K562 (cell line): Measurements from ENCODE around the gene RDH14. TPM values are rescaled to one million over a fixed set of nuclear protein-coding genes. Genes with fewer than 3 reads are reported as not detected.
A peak's percentile ranks its signal among the peaks of the same experiment; 100 is the strongest.

Experiments
- CGGBP1 ChIP-seq: fragments of 250-450 bp; sonication (Bioruptor Pico); IDR thresholded peaks from 2 replicates; pipeline ENCODE4 v1.9.0; 2021; ENCODE audit warnings: mild to moderate bottlenecking
- HBP1 ChIP-seq: fragments of 450-650 bp; formaldehyde crosslinking; IDR thresholded peaks from 2 replicates; pipeline ENCODE4 v1.4.0; 2022; ENCODE audit warnings: missing genetic modification characterization
- KDM1A ChIP-seq, 2 experiments: fragments of 450-650 bp; IDR thresholded peaks; 2 replicates each; pipeline ENCODE4 v1.6.1; 2016; ENCODE audit warnings: mild to moderate bottlenecking in 2 of 2
- MAFG ChIP-seq: fragments of 450-650 bp; conservative IDR thresholded peaks from 2 replicates; pipeline ENCODE4 v1.6.1; 2016; ENCODE audit warnings: missing genetic modification characterization, missing compliant biosample characterization
- POLR2A ChIP-seq: fragments of 450-650 bp; conservative IDR thresholded peaks from 2 replicates; pipeline ENCODE4 v1.6.1; 2016
- U2AF1 ChIP-seq: fragments of 200-400 bp; formaldehyde crosslinking; optimal IDR thresholded peaks from 2 replicates; pipeline ENCODE3; 2017; ENCODE audit warnings: mild to moderate bottlenecking, low read depth, low read length, moderate library complexity
- U2AF2 ChIP-seq: fragments of 200-400 bp; formaldehyde crosslinking; optimal IDR thresholded peaks from 2 replicates; pipeline ENCODE3; 2017; ENCODE audit warnings: low read depth, mild to moderate bottlenecking, low read length
- ZSCAN32 ChIP-seq: fragments of 450-650 bp; formaldehyde crosslinking; IDR thresholded peaks from 2 replicates; pipeline ENCODE4 v1.4.0; 2020; ENCODE audit warnings: mild to moderate bottlenecking, moderate library complexity
- polyA plus RNA-seq, 8 experiments: library from polyadenylated mRNA; depleted of rRNA in 4 of 8; stranded (reverse) in 5 of 8; unstranded in 3 of 8; fragments of >200 nt; fragmentation: Nextera tagmentation in 2 of 8; fragmentation: Illumina TruSeq in 1 of 8; extraction: Ambion mirVana in 2 of 8; extraction: Trizol in 1 of 8; gene quantifications; 2 replicates each; pipeline versions ENCODE4 v1.2.1 to v1.2.3, GENCODE V29; 2011 to 2014; ENCODE audit warnings: inconsistent platforms in 1 of 8, missing spikeins in 1 of 8
- small RNA-seq: library from RNA; depleted of rRNA; stranded (forward); fragments of <200 nt; gene quantifications from one replicate; pipeline ENCODE3, GENCODE V24; 2014
- total RNA-seq, 7 experiments: library from RNA; depleted of rRNA in 6 of 7; stranded (reverse); fragments of >200 nt in 6 of 7; fragmentation: Illumina TruSeq in 2 of 7; extraction: Trizol in 2 of 7; gene quantifications; 2 replicates each; pipeline versions ENCODE4 v1.2.1 to v1.2.3, GENCODE V29; 2011 to 2021; ENCODE audit warnings: low replicate concordance in 1 of 7
- TF ChIP-seq, protein P1 (sequence below): fragments of 450-650 bp; IDR thresholded peaks from 2 replicates; pipeline ENCODE4 v1.6.1; 2016; ENCODE audit warnings: antibody characterized with exemption
- TF ChIP-seq, protein P2 (sequence below), 2 experiments: fragments of 450-650 bp in 1 of 2; sonication (generic) in 1 of 2; formaldehyde crosslinking; conservative IDR thresholded peaks; 2 replicates each; pipeline versions ENCODE4 v1.4.0 to v1.8.1; 2020 to 2022; ENCODE audit warnings: mild to moderate bottlenecking in 1 of 2, missing genetic modification reagents in 1 of 2
- TF ChIP-seq, protein P3 (sequence below): fragments of 250-450 bp; sonication (Bioruptor Pico); IDR thresholded peaks from 2 replicates; pipeline ENCODE4 v1.8.0; 2021; ENCODE audit warnings: borderline replicate concordance, mild to moderate bottlenecking, moderate library complexity; ENCODE audit not compliant: poor library complexity, severe bottlenecking

The RDH14 gene
- total and polyA plus RNA-seq, 9 of the 15 experiments (the other 6 are each of a cell fraction or from before 2014, with no cell fraction given) = 6.7 to 26.2 (median 20.9) TPM

DNA sequence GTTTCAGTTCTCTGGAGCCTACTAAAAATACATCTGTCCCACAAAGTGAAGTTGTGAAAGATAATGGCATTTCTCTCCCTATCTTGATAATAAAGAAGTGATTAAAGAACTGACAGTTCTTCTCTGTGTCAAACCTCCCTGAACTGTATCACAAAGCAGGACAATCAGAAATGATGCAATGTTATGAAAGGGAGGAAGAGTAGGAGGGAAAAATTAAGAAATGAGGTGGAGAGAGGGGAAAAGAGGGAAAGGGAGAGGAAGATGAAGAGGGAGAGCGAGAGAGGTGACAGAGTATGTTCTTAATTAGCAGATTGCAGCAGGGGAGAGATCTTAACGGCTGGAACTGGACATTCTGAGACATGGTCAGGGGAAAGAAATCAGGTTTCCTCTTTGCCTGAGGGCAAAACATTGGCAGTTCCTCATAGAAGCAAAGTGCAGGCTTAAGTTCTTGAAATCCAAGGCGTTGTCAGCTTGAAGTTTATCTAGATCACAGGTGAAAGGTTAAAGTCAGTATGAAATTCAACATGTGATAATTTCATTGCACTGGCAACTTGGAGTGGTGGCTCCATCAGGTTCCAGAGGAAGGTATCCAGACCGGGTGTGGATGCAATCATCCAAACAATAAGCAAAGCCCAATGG is 54.6 kb downstream of the RDH14 start (continued):
- TF ChIP-seq, protein P1, sequence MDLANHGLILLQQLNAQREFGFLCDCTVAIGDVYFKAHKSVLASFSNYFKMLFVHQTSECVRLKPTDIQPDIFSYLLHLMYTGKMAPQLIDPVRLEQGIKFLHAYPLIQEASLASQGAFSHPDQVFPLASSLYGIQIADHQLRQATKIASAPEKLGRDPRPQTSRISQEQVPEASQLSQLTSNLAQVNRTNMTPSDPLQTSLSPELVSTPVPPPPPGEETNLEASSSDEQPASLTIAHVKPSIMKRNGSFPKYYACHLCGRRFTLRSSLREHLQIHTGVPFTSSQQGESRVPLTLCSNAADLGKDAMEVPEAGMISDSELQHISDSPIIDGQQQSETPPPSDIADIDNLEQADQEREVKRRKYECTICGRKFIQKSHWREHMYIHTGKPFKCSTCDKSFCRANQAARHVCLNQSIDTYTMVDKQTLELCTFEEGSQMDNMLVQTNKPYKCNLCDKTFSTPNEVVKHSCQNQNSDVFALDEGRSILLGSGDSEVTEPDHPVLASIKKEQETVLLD = no peak
- TF ChIP-seq U2AF1 (no peak), KDM1A (IDR thresholded peaks at IDR 0.05) (no peak), ZSCAN32 (CRISPR knock-in tag) (0 out of 2 replicates have a peak, but pooled peaks have one; percentile 48), HBP1 (CRISPR knock-in tag) (0 out of 2 replicates have a peak, but pooled peaks have one; percentile 11), U2AF2 (no peak), MAFG (tag) (no peak), CGGBP1 (CRISPR knock-in tag) (no peak), POLR2A (no peak)
- TF ChIP-seq, protein P2, sequence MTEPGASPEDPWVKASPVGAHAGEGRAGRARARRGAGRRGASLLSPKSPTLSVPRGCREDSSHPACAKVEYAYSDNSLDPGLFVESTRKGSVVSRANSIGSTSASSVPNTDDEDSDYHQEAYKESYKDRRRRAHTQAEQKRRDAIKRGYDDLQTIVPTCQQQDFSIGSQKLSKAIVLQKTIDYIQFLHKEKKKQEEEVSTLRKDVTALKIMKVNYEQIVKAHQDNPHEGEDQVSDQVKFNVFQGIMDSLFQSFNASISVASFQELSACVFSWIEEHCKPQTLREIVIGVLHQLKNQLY (CRISPR knock-in tag; conservative IDR thresholded peaks at IDR 0.05) = no peak
- TF ChIP-seq, protein P3, sequence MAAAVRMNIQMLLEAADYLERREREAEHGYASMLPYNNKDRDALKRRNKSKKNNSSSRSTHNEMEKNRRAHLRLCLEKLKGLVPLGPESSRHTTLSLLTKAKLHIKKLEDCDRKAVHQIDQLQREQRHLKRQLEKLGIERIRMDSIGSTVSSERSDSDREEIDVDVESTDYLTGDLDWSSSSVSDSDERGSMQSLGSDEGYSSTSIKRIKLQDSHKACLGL (CRISPR knock-in tag) = no peak

Small RNAs within 50 kb of the gene (small RNA-seq; reads per million reads assigned to genes)
- not detected for gene RNU6-1215P

Other genes with a start within 250 kb of the RDH14 start
- gene NT5C1B, start 28.9 kb upstream of the RDH14 start, total RNA-seq (2014; rRNA removed) = not detected in 2 replicates
- not detected in 2 replicates for gene NT5C1B, start 28.9 kb upstream of the RDH14 start, total RNA-seq (2014; rRNA removed; fragmentation: Illumina TruSeq; extraction: Trizol)
- gene NT5C1B, start 28.9 kb upstream of the RDH14 start, total RNA-seq (2015; rRNA removed; fragmentation: Illumina TruSeq; extraction: Trizol) = not detected in 2 replicates
- not detected in 2 replicates for gene NT5C1B, start 28.9 kb upstream of the RDH14 start, total RNA-seq (2021)
- gene NT5C1B, start 28.9 kb upstream of the RDH14 start, polyA plus RNA-seq (2011; rRNA removed) = not detected in 2 replicates
- gene NT5C1B, start 28.9 kb upstream of the RDH14 start, polyA plus RNA-seq (2014; fragmentation: Illumina TruSeq; extraction: Trizol) = not detected in 2 replicates
- under 1 TPM in 1 of 2 experiments, not detected in 1; 0.07 TPM for gene NT5C1B, start 28.9 kb upstream of the RDH14 start, polyA plus RNA-seq (2014; fragmentation: Nextera tagmentation; extraction: Ambion mirVana)
- gene NT5C1B, start 28.9 kb upstream of the RDH14 start, polyA plus RNA-seq (2014; rRNA removed) = not detected in 2 replicates